B cell (primary cell): Measurements from ENCODE around the gene EFNA3. TPM values are rescaled to one million over a fixed set of nuclear protein-coding genes. Genes with fewer than 3 reads are reported as not detected.

Experiments
- ATAC-seq: fragments of 200-7000 bp; cut with Tn5 transposase; one replicate; pipeline ENCODE4 v1.10.0; 2021; ENCODE audit warnings: low read depth, mild to moderate bottlenecking, moderate number of reproducible peaks, moderate library complexity
- CTCF ChIA-PET: fragments of 350-600 bp; sonication (Branson Sonifier 250); formaldehyde crosslinking; loops from one replicate; lab custom pipeline; 2021; ENCODE audit warnings: antibody characterized with exemption, inconsistent platforms; lab: Charles Lee
- POLR2A ChIA-PET: fragments of 350-600 bp; sonication (Branson Sonifier 250); formaldehyde crosslinking; loops from one replicate; lab custom pipeline; 2021; ENCODE audit warnings: antibody characterized with exemption; lab: Charles Lee
- DNase-seq: peaks from one replicate; pipeline ENCODE4 v3.0.0; 2013
- H2AFZ ChIP-seq: 2 replicates; pipeline ENCODE4 v1.6.1; 2012; ENCODE audit warnings: mild to moderate bottlenecking, low read depth, low read length; ENCODE audit not compliant: insufficient read depth, poor library complexity, severe bottlenecking
- H3K27ac ChIP-seq, 2 donors: 1 replicate in 1 of 2; 2 replicates in 1 of 2; pipeline ENCODE4 v1.5.1; 2012 to 2013; ENCODE audit warnings: low read length in 2 of 2, mild to moderate bottlenecking in 2 of 2, moderate library complexity in 1 of 2
- H3K27me3 ChIP-seq, 4 experiments: fragments of 200-600 bp in 1 of 4; sonication (generic) in 1 of 4; replicated peaks in 1 of 4; 1 replicate in 2 of 4; 2 replicates in 2 of 4; pipeline versions ENCODE4 v1.6.1 to v1.7.0; 2013 to 2016; ENCODE audit warnings: low read length in 3 of 4, mild to moderate bottlenecking in 2 of 4, mixed read lengths in 1 of 4, moderate library complexity in 1 of 4; ENCODE audit not compliant: insufficient read depth in 4 of 4, control insufficient read depth in 3 of 4; ENCODE audit errors: control extremely low read depth in 1 of 4
- H3K36me3 ChIP-seq, 2 experiments: replicated peaks in 1 of 2; 1 replicate in 1 of 2; 2 replicates in 1 of 2; pipeline versions ENCODE4 v1.6.1 to v1.7.1; 2013; ENCODE audit warnings: low read length in 1 of 2; ENCODE audit not compliant: insufficient read depth in 2 of 2, control insufficient read depth in 1 of 2; ENCODE audit errors: control extremely low read depth in 1 of 2, extremely low read depth in 1 of 2
- H3K4me1 ChIP-seq, 2 donors: fragments of 200-600 bp in 1 of 2; sonication (generic) in 1 of 2; 1 replicate in 1 of 2; 2 replicates in 1 of 2; pipeline versions ENCODE4 v1.5.1 to v1.6.1; 2013 to 2017; ENCODE audit warnings: low read length in 2 of 2; ENCODE audit not compliant: control insufficient read depth in 2 of 2, insufficient read depth in 2 of 2
- H3K4me2 ChIP-seq: replicated peaks from 2 replicates; pipeline ENCODE3; 2012; ENCODE audit warnings: mild to moderate bottlenecking, low read depth, low read length; ENCODE audit not compliant: poor library complexity, severe bottlenecking
- H3K4me3 ChIP-seq, 5 experiments: fragments of 200-600 bp in 1 of 5; sonication (generic) in 1 of 5; 1 replicate in 3 of 5; 2 replicates in 2 of 5; pipeline versions ENCODE4 v1.5.1 to v1.7.0; 2011 to 2016; ENCODE audit warnings: low read length in 4 of 5, mild to moderate bottlenecking in 4 of 5, low read depth in 2 of 5, control low read depth in 1 of 5, moderate library complexity in 1 of 5; ENCODE audit not compliant: insufficient read depth in 1 of 5; ENCODE audit errors: control extremely low read depth in 1 of 5, extremely low read depth in 1 of 5
- H3K79me2 ChIP-seq: fragments of 200-600 bp; sonication (generic); one replicate; pipeline ENCODE4 v1.6.0; 2016; ENCODE audit warnings: low read length; ENCODE audit not compliant: control insufficient read depth, insufficient read depth
- H3K9ac ChIP-seq: fragments of 200-600 bp; sonication (generic); 2 replicates; pipeline ENCODE4 v1.6.1; 2017; ENCODE audit warnings: mild to moderate bottlenecking, low read length, moderate library complexity
- H3K9me3 ChIP-seq, 3 donors: one replicate each; pipeline versions ENCODE4 v1.6.1 to v1.7.1; 2013; ENCODE audit warnings: low read length in 2 of 3; ENCODE audit not compliant: control insufficient read depth in 2 of 3, insufficient read depth in 1 of 3; ENCODE audit errors: control extremely low read depth in 1 of 3
- H4K20me1 ChIP-seq: 2 replicates; pipeline ENCODE4 v1.6.0; 2012; ENCODE audit warnings: mild to moderate bottlenecking, low read length; ENCODE audit not compliant: insufficient read depth, control insufficient read depth, poor library complexity, severe bottlenecking
- H3K27ac Mint-ChIP-seq: one replicate; pipeline ENCODE4 v1.8.0; 2021; ENCODE audit warnings: mixed read lengths
- H3K27me3 Mint-ChIP-seq: one replicate; pipeline ENCODE4 v1.8.0; 2021; ENCODE audit warnings: mixed read lengths
- H3K4me1 Mint-ChIP-seq: one replicate; pipeline ENCODE4 v1.8.0; 2021; ENCODE audit warnings: mixed read lengths
- H3K4me3 Mint-ChIP-seq: one replicate; pipeline ENCODE4 v1.8.0; 2021; ENCODE audit warnings: mixed read lengths
- H3K9me3 Mint-ChIP-seq: one replicate; pipeline ENCODE4 v1.8.0; 2022; ENCODE audit warnings: mixed read lengths; ENCODE audit not compliant: insufficient read depth
- EZH2 ChIP-seq: IDR thresholded peaks from 2 replicates; pipeline ENCODE4 v1.6.1; 2012; ENCODE audit warnings: borderline replicate concordance, low read depth, mild to moderate bottlenecking, moderate library complexity, low read length; ENCODE audit not compliant: insufficient read depth, poor library complexity, severe bottlenecking
- WGBS: methylation state at CpG from one replicate; pipeline ENCODE4 v1.1.5; 2013; ENCODE audit warnings: missing lambda C conversion rate; ENCODE audit not compliant: insufficient coverage; 5-methylcytosine and 5-hydroxymethylcytosine counted together
- intact Hi-C: fragments of 100-400 bp; cut with micrococcal nuclease; formaldehyde crosslinking; loops from one replicate; pipeline ENCODE4 v1.10.0; 2022
- polyA plus RNA-seq: library from polyadenylated mRNA; depleted of rRNA; stranded (reverse); fragments of >200 nt; gene quantifications from 2 replicates; pipeline ENCODE4 v1.2.3, GENCODE V29; 2012
- total RNA-seq, 2 donors: library from RNA; stranded (reverse); fragments of 120-200 nt in 1 of 2; gene quantifications; 1 replicate in 1 of 2; 2 replicates in 1 of 2; pipeline versions ENCODE4 v1.2.3 to v1.2.4, GENCODE V29; 2013 to 2022
- TF ChIP-seq, protein P1 (sequence below): fragments of 200-600 bp; IDR thresholded peaks from one replicate; pipeline ENCODE4 v1.8.0; 2022; ENCODE audit warnings: antibody characterized with exemption, mild to moderate bottlenecking

Gene EFNA3
- total and polyA plus RNA-seq, 2 donors (not counting 1 experiment from before 2014, with no cell fraction given) = 1.6 to 3.2 TPM

DNA sequence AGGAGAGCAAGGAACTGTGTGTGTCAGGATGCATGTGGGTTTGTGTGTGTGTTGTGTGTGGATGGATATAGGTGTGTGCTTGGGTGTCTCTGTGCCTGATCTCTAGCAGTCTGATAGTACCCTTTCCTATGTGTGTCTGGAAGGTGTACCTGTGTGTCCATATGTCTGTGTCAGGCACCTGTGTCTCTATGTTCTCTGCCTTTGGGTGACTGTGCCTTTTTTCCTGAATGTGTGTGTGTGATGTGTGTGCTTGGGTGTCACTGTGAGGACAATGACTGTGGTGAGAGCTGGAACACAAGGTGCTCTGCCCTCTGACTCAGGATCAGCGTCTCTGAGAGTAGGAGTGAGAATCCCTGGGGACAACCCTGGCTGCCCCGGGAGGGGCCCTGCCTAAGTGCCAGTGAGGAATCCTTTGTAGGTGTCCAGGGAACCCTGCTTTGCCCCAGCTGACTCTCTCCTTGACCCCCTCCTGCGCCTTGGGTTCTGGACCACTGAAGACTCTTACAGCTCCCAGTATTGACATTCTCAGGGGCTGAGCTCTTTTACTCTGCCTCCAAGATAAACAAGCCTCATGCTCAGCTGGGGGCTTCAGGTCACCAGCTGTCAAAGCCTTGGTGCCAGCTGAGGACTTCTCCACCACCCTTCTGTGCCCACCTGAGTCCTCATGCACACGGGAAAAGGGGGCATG lies 735 bp upstream of the EFNA3 start:
- no peaks in the 10 kb centered on the region for H3K36me3 ChIP-seq
- ATAC-seq (no peak), DNase-seq (no peak)
- no peak overlapping the region for H3K4me3 ChIP-seq
- H2AFZ ChIP-seq = no peak overlapping the region
- H3K27ac Mint-ChIP-seq = peak overlapping the region; percentile 62
- no peak overlapping the region for H3K27ac ChIP-seq
- peaks cover 0 to 17% (median 0%) of the 10 kb centered on the region in 3 donors for H3K9me3 ChIP-seq
- H3K9ac ChIP-seq = no peak overlapping the region
- H3K27me3 Mint-ChIP-seq = peaks cover 24% of the 10 kb centered on the region
- ChIA-PET CTCF (interaction anchor here (0.8 to 4.0 kb wide), 9 partner anchors 7 to 518 kb away, joined by 3 to 32 read pairs (median 3); partner anchors contain the start of genes EFNA4 and KRTCAP2), POLR2A (no interaction called here)
- H3K4me2 ChIP-seq = peak overlapping the region; percentile 97
- H3K4me3 Mint-ChIP-seq = peak overlapping the region; percentile 89
- H4K20me1 ChIP-seq = peaks cover 28% of the 10 kb centered on the region
- H3K9me3 Mint-ChIP-seq = no peaks in the 10 kb centered on the region
- 78% methylated on average over 3 of the region's 4 CpGs for WGBS
- H3K4me1 Mint-ChIP-seq = peaks cover 55% of the 10 kb centered on the region
- no peak for TF ChIP-seq EZH2
- TF ChIP-seq, protein P1, sequence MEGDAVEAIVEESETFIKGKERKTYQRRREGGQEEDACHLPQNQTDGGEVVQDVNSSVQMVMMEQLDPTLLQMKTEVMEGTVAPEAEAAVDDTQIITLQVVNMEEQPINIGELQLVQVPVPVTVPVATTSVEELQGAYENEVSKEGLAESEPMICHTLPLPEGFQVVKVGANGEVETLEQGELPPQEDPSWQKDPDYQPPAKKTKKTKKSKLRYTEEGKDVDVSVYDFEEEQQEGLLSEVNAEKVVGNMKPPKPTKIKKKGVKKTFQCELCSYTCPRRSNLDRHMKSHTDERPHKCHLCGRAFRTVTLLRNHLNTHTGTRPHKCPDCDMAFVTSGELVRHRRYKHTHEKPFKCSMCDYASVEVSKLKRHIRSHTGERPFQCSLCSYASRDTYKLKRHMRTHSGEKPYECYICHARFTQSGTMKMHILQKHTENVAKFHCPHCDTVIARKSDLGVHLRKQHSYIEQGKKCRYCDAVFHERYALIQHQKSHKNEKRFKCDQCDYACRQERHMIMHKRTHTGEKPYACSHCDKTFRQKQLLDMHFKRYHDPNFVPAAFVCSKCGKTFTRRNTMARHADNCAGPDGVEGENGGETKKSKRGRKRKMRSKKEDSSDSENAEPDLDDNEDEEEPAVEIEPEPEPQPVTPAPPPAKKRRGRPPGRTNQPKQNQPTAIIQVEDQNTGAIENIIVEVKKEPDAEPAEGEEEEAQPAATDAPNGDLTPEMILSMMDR = no peak
- intact Hi-C loops = loop anchor here (5.0 kb wide), 1 partner anchor 1359 kb away; no protein-coding TSS in a partner anchor
- H3K79me2 ChIP-seq = no peaks in the 10 kb centered on the region
- H3K4me1 ChIP-seq = peaks cover 49 to 56% of the 10 kb centered on the region in 2 donors
- peaks cover 0 to 41% (median 29%) of the 10 kb centered on the region in 4 experiments for H3K27me3 ChIP-seq

DNA sequence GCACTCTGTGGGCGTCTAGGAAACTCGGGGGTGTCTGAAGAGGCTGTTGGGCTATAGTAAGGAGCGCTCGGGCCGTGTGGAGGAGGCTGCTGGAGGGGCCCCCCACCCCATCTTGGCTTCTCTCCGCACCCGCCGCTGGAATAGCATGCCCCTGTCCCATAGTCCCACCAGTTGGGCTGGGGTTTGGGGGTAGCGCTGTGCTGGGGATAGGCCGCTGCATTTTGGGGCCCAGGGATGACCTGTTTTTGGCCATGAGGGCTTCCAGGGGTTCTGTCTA lies 511 bp downstream of the EFNA3 start:
- Histone ChIP-seq H3K36me3 (no peaks in the 10 kb centered on the region), H3K4me2 (peak overlapping the region; percentile 97), H3K9ac (peak overlapping the region; percentile 59), H3K4me1 (peaks cover 54 to 58% of the 10 kb centered on the region in 2 donors), H2AFZ (peak overlapping the region; percentile 67), H4K20me1 (peaks cover 40% of the 10 kb centered on the region), H3K9me3 (peaks cover 0 to 29% (median 0%) of the 10 kb centered on the region in 3 donors), H3K4me3 (peak overlapping the region in 4 of 5 experiments; percentile 25 to 45 (median 40)), H3K27me3 (peaks cover 0 to 53% (median 42%) of the 10 kb centered on the region in 4 experiments), H3K27ac (no peak overlapping the region), H3K79me2 (no peaks in the 10 kb centered on the region)
- DNase-seq (no peak), ATAC-seq (no peak)
- 15% methylated on average over 3 of the region's 10 CpGs for WGBS
- H3K9me3 Mint-ChIP-seq = no peaks in the 10 kb centered on the region
- peaks cover 32% of the 10 kb centered on the region for H3K27me3 Mint-ChIP-seq
- ChIA-PET CTCF (interaction anchor here (0.9 to 2.5 kb wide), 8 partner anchors 10 to 519 kb away, joined by 3 to 16 read pairs (median 4); partner anchors contain the start of genes EFNA4 and KRTCAP2), POLR2A (interaction anchor here (0.5 to 2.8 kb wide), 3 partner anchors 14 to 65 kb away, joined by 3 to 9 read pairs (median 6); partner anchors contain the start of gene SLC50A1)
- intact Hi-C loops = loop anchor here (1.0 to 5.0 kb wide), 2 partner anchors 8 to 1358 kb away; no protein-coding TSS in a partner anchor
- TF ChIP-seq EZH2 = no peak
- TF ChIP-seq, protein P1 = no peak
- peaks cover 52% of the 10 kb centered on the region for H3K4me1 Mint-ChIP-seq
- H3K4me3 Mint-ChIP-seq = peak overlapping the region; percentile 89
- H3K27ac Mint-ChIP-seq = peak overlapping the region; percentile 79
